Left hindlimb (tissue), 1 donor: ENCODE data around the gene CMSS1.

ENCODE experiments used
- DNase-seq: peaks from one replicate; pipeline ENCODE4 v3.0.0-alpha.2; 2018

CMSS1 gene

DNA sequence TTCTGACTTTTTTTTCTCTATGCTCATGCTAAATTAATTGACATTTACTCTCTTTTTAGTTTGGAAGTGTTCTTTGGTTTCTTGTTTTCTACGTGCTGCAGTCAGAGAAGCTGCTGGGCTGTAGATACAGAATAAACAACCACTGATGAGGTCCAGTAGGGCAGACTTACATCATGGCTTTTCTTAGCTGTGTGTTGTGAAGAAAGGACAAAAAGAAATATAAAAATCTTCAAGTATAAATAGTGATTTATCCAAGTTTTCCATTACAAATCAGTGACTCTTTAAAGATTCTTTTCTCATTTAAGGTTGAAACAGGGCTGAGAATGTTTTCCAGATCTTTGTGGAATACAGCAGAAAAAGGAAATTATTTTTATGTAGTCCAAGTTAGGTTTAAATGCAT is 122.2 kb downstream of the CMSS1 start:
- no peak for DNase-seq

DNA sequence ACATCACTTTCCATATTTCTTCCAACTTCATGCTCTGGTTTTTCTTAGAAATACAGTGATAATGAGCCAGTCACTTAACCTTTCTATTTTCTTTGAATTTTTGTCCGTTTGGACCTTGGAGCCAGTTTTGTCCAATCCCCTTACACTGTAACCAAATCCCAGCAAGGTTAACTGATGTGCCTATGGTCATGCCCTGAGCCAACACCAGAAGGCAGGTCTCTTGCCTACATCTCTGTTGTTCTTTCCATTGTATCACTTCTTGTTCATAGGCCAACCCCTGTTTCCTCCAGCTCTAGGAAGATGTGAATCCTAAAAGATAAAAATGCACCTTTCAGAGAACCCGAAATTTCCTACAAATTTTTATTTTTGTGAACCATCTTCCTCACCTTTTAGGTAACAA is 122.7 kb downstream of the CMSS1 start:
- no peak for DNase-seq

DNA sequence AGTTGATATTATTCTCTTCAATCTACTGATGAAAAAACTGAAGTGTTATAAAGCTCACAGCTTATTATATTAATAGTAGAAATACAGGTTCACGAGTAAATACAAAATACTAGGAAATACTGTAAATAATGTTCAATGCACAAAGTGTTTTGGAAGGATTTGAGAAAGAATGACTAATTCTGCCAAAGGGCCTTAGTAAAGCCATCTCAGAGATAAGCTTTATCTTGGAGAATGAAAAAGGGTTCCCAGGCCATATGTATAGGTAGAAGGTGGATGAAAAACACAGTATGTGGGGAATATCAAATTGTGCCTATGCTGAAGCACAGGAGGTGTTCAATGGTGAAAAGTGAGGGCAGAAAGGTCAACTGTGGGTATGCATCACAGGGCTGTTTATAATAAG is 123.5 kb downstream of the CMSS1 start:
- DNase-seq = no peak

DNA sequence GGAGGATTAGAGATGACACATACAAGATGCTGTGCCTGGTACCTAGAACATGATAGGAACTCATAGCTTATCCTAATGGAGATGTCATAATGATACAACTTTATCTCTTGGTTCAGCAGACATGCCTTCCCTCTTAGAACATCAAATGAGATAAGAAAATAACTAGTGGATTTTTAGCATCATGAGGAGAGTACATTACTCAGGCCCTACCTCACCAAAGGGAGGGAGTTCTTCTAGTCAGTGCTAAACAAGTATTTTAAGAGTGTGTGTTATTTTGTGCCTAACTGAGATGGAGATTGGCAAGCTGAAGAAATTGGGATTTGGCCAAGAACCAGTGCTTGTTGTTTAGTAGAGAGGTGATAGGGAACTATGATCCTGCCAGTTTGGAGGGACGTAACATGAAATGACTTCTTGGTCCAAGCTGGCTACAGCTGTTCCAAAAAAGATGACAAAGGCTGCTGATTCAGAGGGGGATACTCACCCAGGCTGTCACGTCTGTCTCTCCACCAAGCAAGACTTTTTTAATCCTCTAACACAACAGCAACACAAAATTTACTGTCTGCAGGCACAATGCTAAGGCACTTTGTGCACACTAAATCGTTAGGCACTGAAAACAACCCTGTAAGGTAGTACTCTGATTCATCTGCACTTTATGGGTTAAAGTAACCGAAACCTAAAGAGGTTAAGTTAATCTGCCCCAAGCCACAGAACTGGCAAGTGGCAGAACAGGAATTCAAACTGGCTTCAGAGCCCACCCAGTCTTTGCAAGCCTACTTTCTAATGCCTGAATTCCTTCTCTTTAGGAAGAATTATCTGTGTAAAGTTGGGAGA is 126.5 kb downstream of the CMSS1 start:
- no peak for DNase-seq

DNA sequence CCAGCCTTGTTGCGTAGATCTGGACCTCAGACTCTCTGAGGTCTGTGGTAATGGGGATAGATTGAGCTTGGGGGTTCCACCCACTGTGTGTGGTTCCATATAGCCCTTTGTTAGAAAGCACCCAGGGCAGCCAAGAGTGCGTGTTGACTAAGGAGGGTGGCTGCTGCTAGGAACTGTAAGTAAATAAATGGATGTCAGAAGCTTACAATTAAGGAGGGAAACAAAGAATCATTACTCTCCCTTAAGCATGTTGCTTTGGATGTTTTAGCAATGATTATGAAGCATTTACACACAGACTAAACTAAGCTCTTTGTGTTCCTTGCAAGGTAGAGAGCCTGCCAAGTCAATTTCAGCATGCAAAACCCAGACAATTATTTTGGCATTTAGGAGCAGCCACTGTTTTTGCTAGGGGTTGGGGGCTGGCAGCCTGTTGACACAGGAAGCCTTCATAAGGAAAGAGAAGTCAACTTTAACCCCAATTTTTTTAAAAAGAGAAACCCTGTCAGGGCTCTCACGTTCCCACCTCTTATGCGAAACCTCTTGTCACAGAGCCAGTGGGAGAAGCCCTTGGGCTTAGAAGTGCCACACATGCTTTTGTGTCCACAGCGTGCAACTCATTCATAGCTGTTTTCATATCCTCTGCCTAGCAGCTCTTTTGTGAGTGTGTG is 127.8 kb downstream of the CMSS1 start:
- DNase-seq = no peak

DNA sequence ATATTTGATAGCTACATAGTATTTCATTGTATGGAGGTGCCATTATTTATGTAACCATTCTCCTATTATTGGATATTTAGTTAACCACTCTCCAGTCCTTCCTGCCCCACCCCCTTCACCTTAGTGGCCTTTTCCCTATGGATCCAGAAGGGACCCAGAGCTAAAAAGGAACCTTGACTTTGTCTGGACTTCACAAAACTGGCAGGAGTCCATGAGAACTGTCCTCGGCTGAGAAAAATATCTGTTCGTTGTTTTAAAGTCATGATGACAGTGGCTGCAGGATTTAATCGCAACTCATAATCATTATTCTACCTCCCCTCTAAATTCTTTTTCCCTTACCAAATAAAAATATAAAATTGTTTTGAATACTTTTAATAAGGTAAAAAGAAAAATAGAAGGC is 129.7 kb downstream of the CMSS1 start:
- DNase-seq = no peak

DNA sequence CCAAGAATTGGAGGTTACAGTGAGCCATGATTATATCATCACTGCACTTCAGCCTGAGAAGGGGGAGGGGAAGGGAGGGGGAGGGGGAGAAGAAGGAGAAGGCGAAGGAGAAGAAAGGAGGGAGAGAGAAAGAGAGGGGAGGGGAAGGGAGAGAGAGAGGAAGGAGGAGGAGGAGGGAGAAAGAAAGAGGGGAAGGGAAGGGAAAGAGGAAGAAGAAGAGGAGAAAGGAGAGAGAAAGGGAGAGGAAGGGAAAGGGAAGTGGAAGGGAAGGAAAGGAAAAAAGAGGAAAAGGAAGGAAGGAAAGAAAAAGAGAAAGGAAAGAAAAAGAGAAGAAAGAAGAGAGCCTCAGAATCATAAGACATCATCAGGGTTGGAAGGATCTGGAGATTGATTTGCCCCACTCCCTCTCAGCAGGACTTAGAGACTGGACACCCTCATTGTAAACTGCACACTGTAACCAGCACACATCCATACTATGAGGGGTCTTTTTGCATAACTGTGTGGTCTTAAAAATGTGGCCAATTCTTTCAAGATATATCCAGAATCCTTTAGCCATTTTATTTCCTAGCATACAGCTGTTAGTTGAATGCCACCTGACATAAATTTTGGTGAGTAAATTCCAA is 130.9 kb downstream of the CMSS1 start:
- DNase-seq = no peak

DNA sequence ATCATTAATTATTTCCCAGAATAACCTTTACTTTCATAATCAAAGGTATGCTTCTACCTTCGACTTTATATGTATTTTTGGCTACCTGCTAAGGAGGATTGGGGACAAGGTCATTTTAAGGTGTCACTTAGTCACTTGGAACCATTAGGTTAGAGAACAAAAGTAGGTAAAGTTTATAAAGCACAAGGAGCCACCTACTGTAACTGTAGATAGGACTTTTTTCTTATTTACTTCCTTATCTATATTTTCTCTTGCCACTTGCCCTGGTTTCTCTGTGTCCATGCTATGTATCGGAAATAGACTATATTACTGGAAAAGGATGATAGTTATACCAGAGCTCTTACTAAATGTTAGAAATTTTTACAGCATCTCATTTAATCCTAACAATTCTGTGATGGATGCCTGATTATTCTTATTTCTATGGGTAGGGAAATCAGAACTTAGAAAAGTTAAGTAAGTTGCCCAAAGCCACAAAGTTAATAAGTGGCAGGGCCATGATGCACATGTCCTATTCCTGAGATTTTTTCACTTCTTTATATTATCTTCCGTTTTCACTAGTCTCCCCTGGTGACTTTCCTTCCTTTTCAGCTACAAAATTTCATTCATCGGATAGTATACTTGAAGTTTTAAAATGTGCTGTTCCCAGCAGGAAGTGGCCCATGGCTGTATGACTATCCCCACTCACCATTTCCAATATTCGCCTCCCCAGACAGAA is 132.5 kb downstream of the CMSS1 start:
- no peak for DNase-seq

DNA sequence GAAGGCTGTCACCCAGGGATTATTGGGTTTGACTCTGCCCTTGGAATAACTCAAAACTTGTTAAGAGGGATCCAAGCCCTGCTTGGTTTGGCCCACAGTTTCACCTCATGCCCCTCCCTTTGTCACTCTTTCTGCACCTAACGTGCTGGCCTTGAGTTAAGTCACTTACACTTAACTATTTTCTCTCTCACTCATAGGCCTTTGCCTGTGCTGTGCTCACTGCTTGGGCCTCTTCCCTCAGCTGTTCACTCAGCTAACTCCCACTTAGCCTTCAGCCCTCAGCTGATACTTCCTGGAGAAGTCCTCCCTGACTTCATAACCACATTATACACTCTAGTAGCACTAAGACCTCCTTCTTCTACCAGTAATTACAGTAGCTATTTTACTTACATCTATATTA is 133.3 kb downstream of the CMSS1 start:
- DNase-seq = no peak

DNA sequence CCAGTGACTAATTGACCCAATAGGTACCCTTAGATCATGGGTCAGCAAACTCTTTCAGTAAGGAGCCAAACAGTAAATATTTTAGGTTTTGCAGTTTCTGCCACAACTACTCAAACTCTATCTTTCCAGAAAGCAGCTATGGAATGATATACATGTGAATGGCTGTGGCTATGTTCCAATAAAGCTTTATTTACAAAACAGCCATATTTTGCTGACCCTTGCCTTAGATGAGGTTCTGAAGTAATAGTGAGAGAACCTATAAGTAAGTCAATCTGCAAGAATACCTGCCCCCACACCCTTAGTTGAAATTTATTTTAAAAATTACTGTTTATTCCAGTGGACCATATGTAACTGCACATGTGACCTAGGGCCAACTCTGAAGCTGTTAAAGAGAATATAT is 134.0 kb downstream of the CMSS1 start:
- no peak for DNase-seq

DNA sequence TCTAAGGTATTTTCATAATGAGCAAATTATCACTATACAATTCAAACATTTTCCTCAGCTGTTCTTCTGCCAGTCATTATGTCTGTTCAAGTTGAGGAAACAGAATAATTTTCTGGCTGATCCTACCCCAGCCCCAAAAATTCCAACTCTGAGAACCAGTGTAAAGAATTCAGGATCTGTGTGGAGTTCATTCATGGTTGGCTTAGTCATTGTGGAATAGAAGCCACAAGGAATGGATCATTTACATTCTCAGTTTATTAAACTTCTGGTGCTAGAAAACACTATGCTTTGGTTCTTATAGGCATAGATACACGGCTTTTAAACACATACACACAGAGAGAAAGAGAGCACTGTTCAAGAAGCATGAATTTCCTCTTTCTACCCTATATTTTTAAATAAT is 134.6 kb downstream of the CMSS1 start:
- no peak for DNase-seq

DNA sequence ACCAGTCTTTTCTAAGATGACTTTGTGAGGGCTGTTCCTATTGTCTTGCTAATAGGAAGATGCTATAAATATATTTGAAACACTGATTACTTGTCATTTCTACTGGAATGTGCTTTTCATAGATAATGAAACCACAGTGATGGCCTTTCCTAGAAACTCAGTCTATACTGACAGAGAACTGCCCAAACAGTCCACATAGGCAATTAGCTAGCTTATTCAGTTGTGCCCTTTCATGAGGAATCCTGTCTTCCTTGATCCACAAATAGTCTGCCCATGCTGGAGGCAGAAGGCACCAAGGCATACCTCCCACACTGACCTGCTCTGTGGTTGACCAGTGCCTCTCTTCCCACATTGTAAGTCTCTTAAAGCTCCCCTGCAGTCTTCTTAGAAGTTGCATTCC is 135.9 kb downstream of the CMSS1 start:
- DNase-seq = no peak

DNA sequence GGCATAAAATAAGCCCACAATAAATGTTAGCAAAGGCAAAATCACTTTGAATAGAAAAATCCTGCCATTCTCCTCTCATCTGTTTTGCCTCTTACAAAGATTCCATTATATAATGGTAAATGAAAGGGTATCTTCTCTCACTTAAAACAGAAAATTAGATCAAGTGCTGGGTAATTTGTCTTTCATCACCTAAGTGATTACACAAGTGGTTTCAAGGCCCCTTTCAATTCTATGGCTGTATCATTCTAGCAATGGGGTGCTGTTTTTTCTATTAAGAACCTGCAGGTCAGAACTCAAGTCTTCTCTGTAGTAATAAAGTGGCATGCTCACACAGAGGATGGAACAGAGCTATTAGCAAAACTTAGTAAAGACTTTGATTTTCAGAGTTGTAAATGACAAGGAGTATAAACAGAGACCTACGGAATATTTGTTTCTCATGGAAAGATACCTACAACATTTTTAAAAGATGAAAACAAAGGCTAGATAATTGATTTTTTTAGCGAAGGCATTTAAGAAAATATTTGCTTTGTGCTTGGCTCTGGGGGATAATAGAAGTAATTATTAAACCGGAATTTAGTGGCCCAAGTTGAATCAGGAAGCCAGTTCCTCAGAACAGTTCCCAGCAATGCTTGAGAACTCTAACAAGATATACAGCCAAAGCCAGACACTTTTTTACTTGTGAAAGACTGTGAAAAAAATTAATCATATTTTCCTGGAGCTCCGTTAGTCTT is 137.4 kb downstream of the CMSS1 start:
- DNase-seq = no peak

DNA sequence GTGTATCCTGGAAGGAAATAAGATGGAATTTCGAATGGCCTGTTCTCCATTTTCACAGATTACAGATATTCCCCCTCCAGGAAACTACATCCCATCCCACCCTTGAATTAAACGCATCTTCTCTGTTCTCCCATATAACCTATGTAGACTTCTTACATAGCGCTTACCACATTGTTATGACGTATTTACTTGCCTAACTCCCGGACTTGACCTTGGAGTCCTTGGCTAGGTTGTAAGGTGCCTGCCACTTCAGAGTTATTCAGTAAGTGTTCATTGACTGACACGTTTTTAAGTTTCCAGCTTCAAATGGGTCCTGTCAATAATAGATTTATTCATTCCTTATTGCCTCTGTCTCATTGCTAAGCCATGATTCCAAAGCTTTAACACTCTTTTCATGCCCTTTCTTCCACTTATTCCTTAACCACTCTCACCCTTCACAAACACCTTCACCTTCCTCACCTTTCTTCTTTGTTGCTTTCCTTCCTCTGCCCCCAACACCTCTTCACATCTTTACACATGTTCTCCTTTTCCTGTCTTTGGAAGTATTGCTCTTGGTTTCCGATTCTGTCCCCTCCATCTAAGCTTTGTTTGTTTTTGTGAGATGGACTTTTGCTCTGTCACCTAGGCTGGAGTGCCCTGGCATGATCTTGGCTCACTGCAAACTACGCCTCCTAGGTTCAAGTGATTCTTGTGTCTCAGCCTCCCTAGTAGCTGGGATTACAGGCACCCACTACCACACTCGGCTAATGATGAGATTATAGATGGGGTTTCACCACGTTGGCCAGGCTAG is 138.3 kb downstream of the CMSS1 start:
- no peak for DNase-seq

DNA sequence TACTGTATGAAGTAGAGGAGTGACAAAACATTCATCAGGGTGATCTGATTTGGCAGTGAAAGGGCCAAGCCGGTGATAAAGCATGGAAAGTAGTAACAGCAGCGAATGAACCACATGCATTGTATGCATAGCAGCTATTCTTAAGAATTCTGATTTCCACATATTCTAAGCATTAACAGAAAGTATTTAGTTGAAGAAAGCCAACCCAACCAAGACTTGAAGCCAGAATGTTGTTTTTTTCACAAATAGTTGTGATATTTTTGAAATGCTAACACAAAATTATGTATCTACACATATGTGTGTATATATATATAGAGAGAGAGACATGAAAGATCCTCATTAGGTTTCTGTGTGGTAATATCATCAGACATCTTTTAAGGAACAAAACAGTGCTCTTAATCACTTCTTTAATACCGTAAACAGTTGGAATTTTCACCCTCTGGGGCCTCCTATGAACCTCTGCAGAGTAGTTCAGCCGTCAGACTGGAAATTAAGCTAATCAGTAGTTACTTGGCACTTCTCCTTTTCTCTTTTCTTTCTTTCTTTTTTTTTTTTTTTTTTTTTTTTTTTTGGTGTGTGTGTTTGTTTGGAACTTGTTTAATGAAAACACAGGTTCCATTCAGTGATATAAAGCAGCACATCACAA is 139.6 kb downstream of the CMSS1 start:
- DNase-seq = no peak

DNA sequence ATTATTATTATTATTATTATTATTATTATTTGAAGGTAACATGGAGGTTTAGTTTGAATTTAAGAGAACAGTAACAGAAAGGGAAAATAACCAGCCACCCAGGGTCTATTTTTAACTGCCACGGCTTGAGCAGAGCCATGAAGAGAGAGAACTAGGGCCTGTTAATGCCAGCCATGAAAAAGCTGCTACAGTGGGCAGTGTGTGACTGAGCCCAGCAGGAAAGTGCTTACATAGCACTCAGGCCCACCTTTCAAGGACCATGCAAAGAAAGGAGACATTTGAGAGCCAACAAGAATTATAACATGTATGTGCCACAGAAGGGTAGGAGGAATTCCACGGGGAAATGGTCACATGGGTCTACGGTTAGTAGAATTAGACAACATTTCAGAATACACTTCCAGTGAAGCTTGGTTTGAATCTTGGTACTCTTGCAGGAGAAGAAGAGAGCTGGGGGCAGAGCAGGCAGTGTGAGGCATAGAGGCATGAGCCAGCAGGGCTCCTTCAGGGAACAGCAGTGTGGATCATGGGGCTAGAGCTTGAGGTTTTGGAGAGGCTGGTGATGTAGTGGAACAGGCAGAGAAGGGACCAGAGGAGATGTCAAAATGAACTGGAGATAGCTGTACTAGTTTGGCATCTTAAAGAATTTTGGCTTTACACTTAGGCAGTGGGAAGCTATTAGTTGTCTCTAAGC is 140.7 kb downstream of the CMSS1 start:
- no peak for DNase-seq

DNA sequence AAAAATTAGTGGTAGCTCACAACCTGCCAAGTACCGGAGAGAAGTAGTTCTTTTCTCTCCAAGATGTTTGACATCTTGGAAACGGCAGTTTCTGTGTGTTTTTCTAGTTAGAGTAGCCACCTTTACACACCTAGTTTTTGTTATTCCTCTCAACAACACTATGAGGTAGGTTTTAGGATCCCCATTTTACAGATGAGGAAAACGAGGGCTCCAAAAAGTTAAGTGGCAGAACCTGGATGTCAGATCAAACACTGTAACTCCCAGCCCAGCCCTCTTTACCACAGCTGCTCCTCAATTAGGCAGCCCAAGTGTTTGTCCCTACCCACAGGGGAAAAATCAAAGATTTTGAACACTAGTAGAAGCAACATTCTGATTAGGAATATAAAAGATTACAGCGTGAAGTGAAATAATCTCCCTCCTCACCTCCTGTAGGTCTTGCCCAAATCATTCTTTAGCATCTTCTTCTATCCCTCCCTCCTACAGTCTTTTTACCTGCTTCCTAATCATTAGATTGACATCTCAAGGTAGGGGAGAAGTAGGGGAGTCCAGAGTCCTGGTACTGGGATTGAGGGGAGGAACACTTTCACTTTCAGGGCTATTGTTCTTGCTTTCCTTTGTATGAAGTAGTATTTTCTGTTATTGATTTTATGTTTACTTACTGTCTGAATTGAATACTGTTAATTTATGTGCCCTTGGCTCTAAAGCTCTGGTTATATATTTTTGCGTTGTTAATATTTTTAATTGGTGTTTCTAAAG is 142.6 kb downstream of the CMSS1 start:
- DNase-seq = no peak

DNA sequence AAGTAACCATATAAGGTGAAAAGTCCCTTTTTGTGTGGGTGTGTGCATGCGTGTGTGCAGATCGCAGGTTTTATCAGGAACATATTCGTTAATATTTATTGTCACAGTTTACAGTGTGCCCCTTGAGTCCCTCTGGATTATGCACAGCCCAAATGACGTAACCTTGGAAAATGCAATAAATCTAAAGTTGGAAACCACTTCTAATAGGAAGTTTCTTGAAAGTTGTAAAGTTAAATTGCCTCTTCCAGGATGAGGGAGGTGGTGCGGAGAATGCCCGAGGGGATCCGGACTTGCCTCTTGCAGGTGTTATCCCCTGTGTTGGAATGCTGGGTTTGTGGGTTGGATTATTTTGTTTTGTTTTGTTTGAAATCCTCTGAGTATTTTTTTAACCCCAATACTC is 143.3 kb downstream of the CMSS1 start:
- DNase-seq = peak; percentile 54

DNA sequence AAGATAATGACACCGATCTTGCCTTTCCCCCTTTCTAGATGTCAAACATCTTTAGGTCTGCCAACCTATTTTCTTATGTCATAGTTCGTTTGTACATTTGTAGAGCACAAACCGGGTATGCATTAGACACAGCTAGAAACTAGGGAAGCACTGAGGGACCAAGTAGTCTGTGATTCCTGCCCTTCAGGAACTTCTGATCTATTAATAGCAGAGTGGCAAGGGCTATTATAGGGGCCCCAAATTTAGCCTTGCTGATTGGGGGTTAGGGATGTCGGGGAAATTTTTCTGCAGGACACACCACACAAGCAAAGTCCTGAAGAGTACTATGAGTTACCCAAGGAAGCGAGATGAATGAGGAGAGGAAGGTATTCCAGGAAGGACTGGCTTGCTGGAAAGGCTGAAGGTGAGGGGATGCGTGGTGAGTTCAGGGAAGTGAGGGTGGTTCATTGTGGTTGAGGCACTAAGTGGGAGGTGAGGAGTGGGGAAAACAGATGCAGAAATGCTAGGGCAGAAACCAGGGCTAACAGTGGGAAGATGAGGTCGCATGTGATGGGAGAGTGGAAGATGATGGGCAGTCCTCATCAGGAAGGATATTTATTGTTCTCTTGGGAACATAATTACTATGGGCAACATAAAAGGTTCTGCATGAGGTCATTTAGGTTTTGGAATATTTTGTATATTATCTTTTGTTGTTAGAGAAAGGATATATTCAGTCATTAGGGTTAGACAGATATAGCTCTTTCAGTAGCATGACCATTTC is 144.3 kb downstream of the CMSS1 start:
- DNase-seq = no peak
